Measurements from ENCODE around the gene ANTXRL.
"Not testable (repeated sequence)": the region's sequence is repeated elsewhere in the genome, so short reads cannot be mapped to it uniquely, and the experiment has no call there.

ANTXRL gene

DNA sequence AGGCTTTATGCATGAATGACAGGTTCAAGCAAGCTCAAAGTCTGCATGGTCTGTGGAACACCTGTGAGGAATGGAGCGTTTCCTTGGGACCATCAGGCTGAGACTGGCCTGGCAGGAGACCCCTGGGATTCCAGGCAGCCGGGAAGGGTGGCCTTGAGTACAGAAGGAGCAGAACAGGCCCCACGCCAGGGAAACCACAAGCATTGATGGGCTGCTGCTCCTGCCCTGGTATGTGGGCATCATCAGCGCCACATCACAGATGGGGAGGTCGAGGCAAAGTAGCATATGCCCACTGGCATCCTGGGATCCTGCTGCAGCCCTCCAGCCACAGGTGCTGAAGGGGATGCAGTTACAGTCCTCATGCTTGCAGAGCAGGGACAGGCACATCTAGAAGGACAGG, 40.9 kb downstream of the ANTXRL start:
- TF ChIP-seq YY1 (IDR thresholded peaks at IDR 0.05; ENCODE audit: low read depth): no peak
- TF ChIP-seq EGR1 (IDR thresholded peaks at IDR 0.05): no peak
- TF ChIP-seq TCF12 (IDR thresholded peaks at IDR 0.05; ENCODE audit: low read depth): no peak
- no peak for TF ChIP-seq NFIC (IDR thresholded peaks at IDR 0.05)
- TF ChIP-seq TAF1 (IDR thresholded peaks at IDR 0.05; ENCODE audit: low read depth): no peak
- TF ChIP-seq, protein P1, sequence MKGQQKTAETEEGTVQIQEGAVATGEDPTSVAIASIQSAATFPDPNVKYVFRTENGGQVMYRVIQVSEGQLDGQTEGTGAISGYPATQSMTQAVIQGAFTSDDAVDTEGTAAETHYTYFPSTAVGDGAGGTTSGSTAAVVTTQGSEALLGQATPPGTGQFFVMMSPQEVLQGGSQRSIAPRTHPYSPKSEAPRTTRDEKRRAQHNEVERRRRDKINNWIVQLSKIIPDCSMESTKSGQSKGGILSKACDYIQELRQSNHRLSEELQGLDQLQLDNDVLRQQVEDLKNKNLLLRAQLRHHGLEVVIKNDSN (IDR thresholded peaks at IDR 0.05): no peak

DNA sequence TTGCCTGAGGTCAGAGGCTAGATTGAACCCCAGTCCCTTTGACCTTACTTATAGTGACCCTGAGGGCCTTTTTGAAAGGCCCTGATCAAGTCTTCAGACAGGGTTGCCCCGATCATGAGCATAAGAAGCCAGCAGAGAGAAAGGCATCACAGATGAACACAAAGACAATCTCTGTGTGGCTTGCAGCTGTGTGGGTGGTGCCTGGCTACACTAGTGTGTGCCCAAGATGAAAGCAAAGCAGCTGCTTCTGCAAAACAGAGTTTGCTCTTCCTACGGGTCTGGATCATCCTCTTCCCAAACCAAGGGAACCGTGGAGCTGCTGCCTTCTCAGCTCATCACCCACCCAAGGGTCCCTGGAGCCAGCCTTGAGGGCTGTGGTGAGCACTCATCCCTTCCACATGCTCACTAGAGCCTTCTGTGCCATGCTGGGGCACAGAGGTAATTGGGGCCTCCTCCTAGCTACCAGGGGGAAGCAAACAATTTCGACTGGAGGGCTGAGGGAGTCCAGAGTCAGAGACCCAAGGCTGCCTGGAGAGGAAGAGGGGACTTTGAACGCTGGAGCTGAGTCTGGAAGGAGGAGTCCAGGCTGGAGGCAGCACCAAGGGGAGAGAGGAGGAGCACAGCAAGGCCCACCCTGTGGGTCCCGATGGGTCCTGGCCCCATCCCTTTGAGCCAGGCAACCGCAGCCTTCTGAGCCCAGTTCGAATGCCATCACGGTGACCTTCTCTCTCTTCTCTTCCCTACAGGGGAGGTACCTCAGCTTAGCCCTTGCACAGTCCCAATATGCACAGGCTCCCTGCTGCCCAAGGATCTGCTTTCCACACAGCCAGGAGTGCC, 42.3 kb downstream of the ANTXRL start:
- TF ChIP-seq, protein P2, sequence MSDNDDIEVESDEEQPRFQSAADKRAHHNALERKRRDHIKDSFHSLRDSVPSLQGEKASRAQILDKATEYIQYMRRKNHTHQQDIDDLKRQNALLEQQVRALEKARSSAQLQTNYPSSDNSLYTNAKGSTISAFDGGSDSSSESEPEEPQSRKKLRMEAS (IDR thresholded peaks at IDR 0.05): no peak
- TF ChIP-seq EGR1 (IDR thresholded peaks at IDR 0.05) (no peak), FOXM1 (IDR thresholded peaks at IDR 0.05; ENCODE audit: borderline replicate concordance, low read depth) (no peak), TAF1 (IDR thresholded peaks at IDR 0.05; ENCODE audit: low read depth) (no peak), TCF12 (IDR thresholded peaks at IDR 0.05; ENCODE audit: low read depth) (no peak), CEBPB (IDR thresholded peaks at IDR 0.05) (no peak)
- TF ChIP-seq, protein P1 (IDR thresholded peaks at IDR 0.05): no peak
- TF ChIP-seq, protein P3, sequence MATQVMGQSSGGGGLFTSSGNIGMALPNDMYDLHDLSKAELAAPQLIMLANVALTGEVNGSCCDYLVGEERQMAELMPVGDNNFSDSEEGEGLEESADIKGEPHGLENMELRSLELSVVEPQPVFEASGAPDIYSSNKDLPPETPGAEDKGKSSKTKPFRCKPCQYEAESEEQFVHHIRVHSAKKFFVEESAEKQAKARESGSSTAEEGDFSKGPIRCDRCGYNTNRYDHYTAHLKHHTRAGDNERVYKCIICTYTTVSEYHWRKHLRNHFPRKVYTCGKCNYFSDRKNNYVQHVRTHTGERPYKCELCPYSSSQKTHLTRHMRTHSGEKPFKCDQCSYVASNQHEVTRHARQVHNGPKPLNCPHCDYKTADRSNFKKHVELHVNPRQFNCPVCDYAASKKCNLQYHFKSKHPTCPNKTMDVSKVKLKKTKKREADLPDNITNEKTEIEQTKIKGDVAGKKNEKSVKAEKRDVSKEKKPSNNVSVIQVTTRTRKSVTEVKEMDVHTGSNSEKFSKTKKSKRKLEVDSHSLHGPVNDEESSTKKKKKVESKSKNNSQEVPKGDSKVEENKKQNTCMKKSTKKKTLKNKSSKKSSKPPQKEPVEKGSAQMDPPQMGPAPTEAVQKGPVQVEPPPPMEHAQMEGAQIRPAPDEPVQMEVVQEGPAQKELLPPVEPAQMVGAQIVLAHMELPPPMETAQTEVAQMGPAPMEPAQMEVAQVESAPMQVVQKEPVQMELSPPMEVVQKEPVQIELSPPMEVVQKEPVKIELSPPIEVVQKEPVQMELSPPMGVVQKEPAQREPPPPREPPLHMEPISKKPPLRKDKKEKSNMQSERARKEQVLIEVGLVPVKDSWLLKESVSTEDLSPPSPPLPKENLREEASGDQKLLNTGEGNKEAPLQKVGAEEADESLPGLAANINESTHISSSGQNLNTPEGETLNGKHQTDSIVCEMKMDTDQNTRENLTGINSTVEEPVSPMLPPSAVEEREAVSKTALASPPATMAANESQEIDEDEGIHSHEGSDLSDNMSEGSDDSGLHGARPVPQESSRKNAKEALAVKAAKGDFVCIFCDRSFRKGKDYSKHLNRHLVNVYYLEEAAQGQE (IDR thresholded peaks at IDR 0.05; ENCODE audit: low read depth): no peak

DNA sequence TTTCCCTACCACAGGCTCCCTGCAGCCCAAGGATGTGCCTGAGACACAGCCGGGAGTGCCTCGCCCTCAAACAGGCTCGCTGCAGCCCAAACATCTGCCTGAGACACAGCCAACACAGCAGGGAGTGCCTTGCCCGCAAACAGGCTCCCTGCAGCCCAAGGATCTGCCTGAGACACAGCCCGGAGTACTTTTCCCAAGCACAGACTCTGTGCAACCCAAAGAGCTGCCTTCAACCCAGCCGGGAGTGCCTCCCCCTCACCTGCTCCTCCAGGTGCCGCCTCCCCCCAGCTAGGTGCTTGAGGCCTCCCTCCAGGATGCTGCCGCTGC, 42.9 kb downstream of the ANTXRL start:
- no peak for TF ChIP-seq YY1 (IDR thresholded peaks at IDR 0.05; ENCODE audit: low read depth)
- TF ChIP-seq, protein P2 (IDR thresholded peaks at IDR 0.05): no peak
- no peak for TF ChIP-seq TEAD4 (IDR thresholded peaks at IDR 0.05)
- TF ChIP-seq RAD21 (IDR thresholded peaks at IDR 0.05; ENCODE audit: low read depth): no peak
- TF ChIP-seq TCF12 (IDR thresholded peaks at IDR 0.05; ENCODE audit: low read depth): no peak
- TF ChIP-seq, protein P1 (IDR thresholded peaks at IDR 0.05): no peak
- no peak for TF ChIP-seq TAF1 (IDR thresholded peaks at IDR 0.05; ENCODE audit: low read depth)

DNA sequence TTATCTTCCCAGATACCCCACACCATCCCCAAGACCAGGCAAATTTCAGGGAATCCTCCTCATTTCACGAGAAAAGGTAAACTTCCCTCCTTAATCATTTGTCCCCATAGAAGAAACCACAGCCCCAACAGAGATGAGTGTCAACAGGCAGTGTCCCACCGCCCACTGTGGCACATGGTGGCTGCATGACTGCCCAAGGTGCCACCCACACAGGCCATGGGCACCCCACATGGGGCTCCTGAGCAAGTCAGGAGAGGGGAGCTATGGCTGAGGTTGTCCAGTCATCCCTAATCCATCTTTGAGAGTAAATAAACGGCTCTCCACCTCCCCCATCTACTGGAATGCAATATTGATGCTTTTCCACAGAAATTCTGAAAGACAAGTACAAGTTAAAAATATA, 44.1 kb downstream of the ANTXRL start:
- TF ChIP-seq, protein P1 (IDR thresholded peaks at IDR 0.05): no peak
- no peak for TF ChIP-seq ZBTB7A (IDR thresholded peaks at IDR 0.05; ENCODE audit: low read depth)

DNA sequence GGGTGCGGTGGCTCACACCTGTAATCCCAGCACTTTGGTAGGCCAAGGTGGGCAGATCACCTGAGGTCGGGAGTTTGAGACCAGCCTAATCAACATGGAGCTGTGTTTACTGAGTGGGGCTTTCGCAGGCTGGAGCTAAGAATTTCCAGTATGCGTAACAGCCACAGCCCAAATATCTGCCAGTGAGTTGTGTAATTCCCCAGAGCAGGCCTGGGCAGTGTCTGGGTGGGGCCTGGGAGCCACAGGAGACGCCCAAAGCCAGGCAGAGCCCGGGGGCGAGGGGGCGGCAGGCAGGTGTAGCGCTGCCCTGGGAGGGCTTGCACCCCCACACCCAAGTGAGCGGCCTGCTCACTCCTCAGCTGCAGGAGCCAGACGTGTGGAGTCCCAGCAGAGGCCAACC, 88.6 kb downstream of the ANTXRL start, which contains the start of gene ANXA8L1:
Gene ANXA8L1 (plus strand): TSS at position 371 of the 400 bp plus-strand sequence. CDS start 76 bp downstream, outside the sequence.
- not testable (repeated sequence) for TF ChIP-seq TEAD4, CEBPB (IDR thresholded peaks at IDR 0.05)
- TF ChIP-seq, protein P2 (IDR thresholded peaks at IDR 0.05): not testable (repeated sequence)

All from Ishikawa (cell line).